EH (cell line): Measurements from ENCODE around the gene PTPN6.

Experiments used
- DNase-seq: peaks from one replicate; pipeline ENCODE4 v3.0.0-alpha.2; 2015; ENCODE audit warnings: low read depth

PTPN6 gene

GRCh38 chr12:6923003-6923732, 28.0 kb upstream of the PTPN6 start:
- DNase-seq, result no peak

DNA sequence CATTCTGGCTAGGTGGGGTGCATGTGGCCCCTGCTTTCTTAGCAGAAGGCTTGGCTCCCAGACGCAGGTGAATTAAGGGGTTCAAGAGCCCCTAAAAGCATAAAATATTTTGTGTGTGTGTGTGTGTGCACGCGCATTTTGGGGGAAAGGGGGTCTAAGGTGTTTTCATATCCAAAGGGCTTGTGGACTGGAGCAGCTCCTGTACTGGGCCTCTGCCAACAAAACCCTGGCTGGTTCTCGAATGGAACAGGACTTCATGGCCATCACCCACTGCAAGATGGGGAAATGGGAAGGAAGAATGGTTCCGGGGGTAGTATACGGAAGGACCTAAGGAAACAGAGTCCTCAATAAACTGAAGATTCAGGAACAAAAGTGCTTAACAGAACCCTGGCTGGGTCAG, 27.3 kb upstream of the PTPN6 start:
- no peak for DNase-seq

- DNase-seq, result no peak
Observed at GRCh38 chr12:6925239-6925539, 26.0 kb upstream of the PTPN6 start.

DNA sequence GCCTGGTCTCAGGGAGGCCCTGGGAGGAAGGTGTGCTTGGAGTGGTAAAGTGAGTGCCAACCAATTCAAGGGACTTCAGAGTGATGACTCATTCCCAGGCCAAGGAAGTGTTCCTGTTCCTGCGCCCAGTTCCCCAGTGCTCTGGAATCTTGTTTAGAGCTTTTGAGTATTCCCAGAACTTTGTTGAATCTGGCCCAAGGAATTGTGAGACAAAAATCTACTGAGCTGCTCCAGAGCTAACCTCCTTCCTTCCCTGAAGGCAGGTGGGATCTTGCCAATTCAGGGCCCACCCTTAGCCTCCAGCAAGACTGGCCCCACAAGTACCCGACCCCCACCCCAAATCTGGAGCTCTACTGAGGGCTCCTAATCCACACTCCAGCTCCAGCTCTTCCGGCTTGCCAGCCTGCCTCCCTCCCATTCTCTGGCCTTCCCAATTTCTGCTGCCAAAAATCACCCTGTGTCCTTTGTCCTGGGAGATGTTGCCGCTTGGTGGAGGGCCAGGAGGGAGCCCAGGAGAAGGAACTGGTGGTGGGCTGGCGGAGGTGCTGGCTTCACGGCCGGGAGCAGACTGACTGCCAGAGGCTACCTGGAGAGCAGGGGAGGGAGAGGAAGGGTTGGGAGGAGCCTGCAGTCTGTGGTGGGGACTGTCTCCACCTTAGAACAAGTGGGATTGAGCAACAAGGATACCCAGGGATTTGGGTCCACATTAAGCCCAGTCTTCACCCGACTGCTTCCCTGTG, 25.4 kb upstream of the PTPN6 start:
- peak; percentile 94 for DNase-seq

- DNase-seq, result peak; percentile 88
Observed at GRCh38 chr12:6927379-6928021, 23.7 kb upstream of the PTPN6 start, which contains the start of gene ATN1. ATN1 (plus strand) TSS chr12:6927959; CDS start chr12:6934002, 6,043 bp downstream.

- no peak for DNase-seq
Observed at GRCh38 chr12:6928022-6928702, 23.0 kb upstream of the PTPN6 start.

DNA sequence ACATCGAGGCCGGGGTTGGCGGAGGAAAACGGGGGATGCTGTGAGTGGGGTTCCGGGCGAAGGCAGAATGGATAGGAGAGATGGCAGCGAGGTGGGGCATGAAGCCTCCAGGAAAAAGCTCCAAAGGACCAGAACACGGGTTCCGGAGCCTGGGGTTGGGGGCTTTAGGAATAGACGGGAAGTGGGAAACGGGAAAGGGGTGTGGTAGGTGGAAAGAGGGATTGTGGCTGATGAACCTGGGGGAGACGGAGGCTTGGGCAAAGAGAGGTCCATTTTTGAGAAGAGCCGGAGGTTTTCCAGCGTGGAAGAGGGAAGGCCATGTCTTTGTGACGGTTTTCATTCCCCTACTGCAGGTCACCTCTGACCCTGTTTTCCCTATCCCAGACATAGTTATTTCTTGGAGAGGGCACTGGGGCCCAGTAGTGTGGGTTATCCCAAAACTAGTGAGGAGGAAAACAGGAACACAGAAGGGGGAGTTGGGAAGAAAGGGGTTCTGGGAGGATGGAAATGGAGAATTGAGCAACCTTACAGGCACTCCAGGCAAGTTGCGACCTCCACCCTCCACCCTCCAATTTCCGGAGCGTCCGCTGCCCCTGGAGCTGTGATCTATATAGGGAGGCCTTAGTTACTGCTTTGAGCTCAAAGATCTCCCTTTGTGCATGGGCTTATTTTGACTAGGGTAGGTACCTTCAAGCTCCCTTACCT, 22.3 kb upstream of the PTPN6 start:
- no peak for DNase-seq

DNA sequence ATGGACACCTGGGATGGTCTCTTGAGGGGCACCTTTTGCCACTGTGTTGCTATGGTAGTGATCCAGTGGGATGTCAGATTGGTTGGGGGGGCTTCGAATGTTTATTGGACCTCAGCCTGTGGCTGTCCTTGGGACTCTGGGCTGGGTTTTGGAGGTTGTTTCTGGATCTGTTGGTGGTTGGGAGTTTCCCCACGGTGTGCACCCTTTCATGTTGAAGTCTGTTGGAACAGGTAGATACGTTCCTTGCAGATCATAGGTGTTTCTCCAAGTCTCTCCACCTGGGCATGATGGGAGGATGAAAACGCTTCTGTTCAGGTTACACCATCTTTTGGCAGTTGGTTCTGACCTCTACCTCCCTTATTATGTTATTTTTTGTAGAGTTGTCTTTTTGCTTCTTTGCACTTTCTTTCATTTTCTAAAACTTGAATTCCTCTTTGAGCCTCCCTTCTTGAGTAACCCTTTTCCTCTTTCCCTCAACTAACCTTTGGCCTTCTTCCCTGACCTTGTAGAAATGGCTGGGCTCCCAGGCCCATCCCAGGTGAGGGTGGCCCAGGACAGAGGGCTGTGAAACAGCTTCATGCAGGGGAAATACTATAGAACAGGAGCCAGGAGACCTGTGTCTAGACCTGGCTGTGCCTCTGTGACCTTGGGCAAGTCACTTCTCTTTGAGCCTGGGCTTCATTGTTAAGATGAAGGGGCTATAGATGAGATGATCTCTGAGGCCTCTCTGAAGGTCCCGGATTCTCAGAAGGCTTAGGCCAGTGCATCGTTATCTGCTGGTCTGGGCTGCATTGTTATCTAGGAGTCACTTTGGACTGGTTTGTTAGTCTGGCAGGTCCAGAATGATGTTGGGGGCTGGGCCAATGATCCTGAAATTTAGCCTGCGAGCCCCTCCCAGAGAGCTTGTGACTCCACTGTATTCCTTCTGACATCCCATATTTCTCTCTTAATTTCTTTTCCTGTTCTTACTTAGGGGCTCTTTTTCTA, 21.4 kb upstream of the PTPN6 start:
- DNase-seq, result no peak

DNA sequence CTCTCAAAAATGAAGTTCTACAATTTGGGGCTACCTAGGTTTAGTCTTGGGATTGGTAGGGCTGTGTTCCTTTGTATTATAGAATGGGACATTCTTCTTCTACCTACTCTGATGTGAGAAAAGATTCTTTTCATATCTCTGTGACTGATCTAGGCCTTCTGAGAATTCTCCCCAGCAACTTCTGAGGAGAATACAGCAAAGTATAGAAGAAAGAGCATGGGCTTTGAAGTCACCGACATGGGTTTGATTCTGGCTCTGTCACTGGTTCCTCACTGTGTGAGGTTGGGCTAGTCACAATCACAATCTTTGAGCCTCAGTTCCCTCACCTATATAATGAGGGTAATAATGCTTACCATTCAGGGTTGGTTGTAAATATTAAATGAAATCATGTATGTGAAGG, 18.4 kb upstream of the PTPN6 start:
- DNase-seq, result no peak

- peak; percentile 64 for DNase-seq
Observed at GRCh38 chr12:6934110-6934509, 17.0 kb upstream of the PTPN6 start.

- DNase-seq, result no peak
Observed at GRCh38 chr12:6935371-6936193, 15.6 kb upstream of the PTPN6 start.

DNA sequence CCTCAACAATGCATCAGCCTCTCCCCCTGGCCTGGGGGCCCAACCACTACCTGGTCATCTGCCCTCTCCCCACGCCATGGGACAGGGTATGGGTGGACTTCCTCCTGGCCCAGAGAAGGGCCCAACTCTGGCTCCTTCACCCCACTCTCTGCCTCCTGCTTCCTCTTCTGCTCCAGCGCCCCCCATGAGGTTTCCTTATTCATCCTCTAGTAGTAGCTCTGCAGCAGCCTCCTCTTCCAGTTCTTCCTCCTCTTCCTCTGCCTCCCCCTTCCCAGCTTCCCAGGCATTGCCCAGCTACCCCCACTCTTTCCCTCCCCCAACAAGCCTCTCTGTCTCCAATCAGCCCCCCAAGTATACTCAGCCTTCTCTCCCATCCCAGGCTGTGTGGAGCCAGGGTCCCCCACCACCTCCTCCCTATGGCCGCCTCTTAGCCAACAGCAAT, 14.9 kb upstream of the PTPN6 start:
- no peak for DNase-seq

- DNase-seq, result no peak
Observed at GRCh38 chr12:6936636-6937480, 14.3 kb upstream of the PTPN6 start.

- peak; percentile 94 for DNase-seq
Observed at GRCh38 chr12:6937481-6938352, 13.4 kb upstream of the PTPN6 start.

DNA sequence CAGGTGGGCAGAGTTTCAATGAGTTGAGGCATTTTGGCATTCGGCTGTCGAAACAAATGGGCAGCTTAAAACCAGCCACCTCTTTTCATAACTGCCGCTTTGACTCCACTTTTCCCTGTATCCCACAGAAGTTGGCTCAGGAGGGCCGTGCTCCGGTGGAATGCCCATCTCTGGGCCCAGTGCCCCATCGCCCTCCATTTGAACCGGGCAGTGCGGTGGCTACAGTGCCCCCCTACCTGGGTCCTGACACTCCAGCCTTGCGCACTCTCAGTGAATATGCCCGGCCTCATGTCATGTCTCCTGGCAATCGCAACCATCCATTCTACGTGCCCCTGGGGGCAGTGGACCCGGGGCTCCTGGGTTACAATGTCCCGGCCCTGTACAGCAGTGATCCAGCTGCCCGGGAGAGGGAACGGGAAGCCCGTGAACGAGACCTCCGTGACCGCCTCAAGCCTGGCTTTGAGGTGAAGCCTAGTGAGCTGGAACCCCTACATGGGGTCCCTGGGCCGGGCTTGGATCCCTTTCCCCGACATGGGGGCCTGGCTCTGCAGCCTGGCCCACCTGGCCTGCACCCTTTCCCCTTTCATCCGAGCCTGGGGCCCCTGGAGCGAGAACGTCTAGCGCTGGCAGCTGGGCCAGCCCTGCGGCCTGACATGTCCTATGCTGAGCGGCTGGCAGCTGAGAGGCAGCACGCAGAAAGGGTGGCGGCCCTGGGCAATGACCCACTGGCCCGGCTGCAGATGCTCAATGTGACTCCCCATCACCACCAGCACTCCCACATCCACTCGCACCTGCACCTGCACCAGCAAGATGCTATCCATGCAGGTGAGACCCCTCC, 12.6 kb upstream of the PTPN6 start:
- no peak for DNase-seq

- DNase-seq, result no peak
Observed at GRCh38 chr12:6939191-6939540, 12.0 kb upstream of the PTPN6 start.

GRCh38 chr12:6941267-6941666, 9.9 kb upstream of the PTPN6 start:
- no peak for DNase-seq
